ENCODE data around the gene SLC25A2.
"Not testable (repeated sequence)": the region's sequence is repeated elsewhere in the genome, so short reads cannot be mapped to it uniquely, and the experiment has no call there.

The SLC25A2 gene

GRCh38 chr5:141303756-141304155 is at the start of gene SLC25A2:
Gene SLC25A2 (minus strand): TSS chr5:141304049. CDS start chr5:141303865, 184 bp downstream.
- DNase-seq (ENCODE audit: low read depth, low spot score): no peak

- DNase-seq (ENCODE audit: low read depth, low spot score): no peak
Measured at GRCh38 chr5:141351591-141351990, 47.7 kb upstream of the SLC25A2 start.

- DNase-seq (ENCODE audit: low read depth, low spot score): no peak
Measured at GRCh38 chr5:141349917-141350619, 46.2 kb upstream of the SLC25A2 start, which contains the start of gene PCDHGB1. Gene PCDHGB1 (plus strand): TSS chr5:141350099. CDS start chr5:141350261, 162 bp downstream.

GRCh38 chr5:141346017-141346416 is 42.2 kb upstream of the SLC25A2 start:
- not testable (repeated sequence) for DNase-seq (ENCODE audit: low read depth, low spot score)

- DNase-seq (ENCODE audit: low read depth, low spot score): no peak
Measured at GRCh38 chr5:141345327-141345726, 41.5 kb upstream of the SLC25A2 start.

- DNase-seq (ENCODE audit: low read depth, low spot score): no peak
Measured at GRCh38 chr5:141343953-141344463, 40.2 kb upstream of the SLC25A2 start.

GRCh38 chr5:141343242-141343952 is 39.5 kb upstream of the SLC25A2 start, which contains the start of gene PCDHGA3:
Gene PCDHGA3 (plus strand): TSS chr5:141343829. CDS start chr5:141344034, 205 bp downstream.
- no peak for DNase-seq (ENCODE audit: low read depth, low spot score)

GRCh38 chr5:141342773-141343172 is 38.9 kb upstream of the SLC25A2 start:
- DNase-seq (ENCODE audit: low read depth, low spot score): no peak

- not testable (repeated sequence) for DNase-seq (ENCODE audit: low read depth, low spot score)
Measured at GRCh38 chr5:141340781-141341354, 37.0 kb upstream of the SLC25A2 start.

GRCh38 chr5:141338538-141339306 is 34.9 kb upstream of the SLC25A2 start, which contains the start of gene PCDHGA2:
Gene PCDHGA2 (plus strand): TSS chr5:141338760.
- no peak for DNase-seq (ENCODE audit: low read depth, low spot score)

- not testable (repeated sequence) for DNase-seq (ENCODE audit: low read depth, low spot score)
Measured at GRCh38 chr5:141332571-141332970, 28.7 kb upstream of the SLC25A2 start.

GRCh38 chr5:141330299-141331080 is 26.6 kb upstream of the SLC25A2 start, which contains the start of gene PCDHGA1:
Gene PCDHGA1 (plus strand): TSS chr5:141330514.
- no peak for DNase-seq (ENCODE audit: low read depth, low spot score)

- DNase-seq (ENCODE audit: low read depth, low spot score): no peak
Measured at GRCh38 chr5:141328231-141328630, 24.4 kb upstream of the SLC25A2 start.

GRCh38 chr5:141326088-141326854 is 22.4 kb upstream of the SLC25A2 start:
- DNase-seq (ENCODE audit: low read depth, low spot score): no peak

- no peak for DNase-seq (ENCODE audit: low read depth, low spot score)
Measured at GRCh38 chr5:141322261-141322660, 18.4 kb upstream of the SLC25A2 start.

GRCh38 chr5:141320225-141321169 is 16.6 kb upstream of the SLC25A2 start, which contains the start of gene TAF7:
Gene TAF7 (minus strand): TSS chr5:141320784. CDS start chr5:141320044, 740 bp downstream.
- peak; percentile 83 for DNase-seq (ENCODE audit: low read depth, low spot score)

GRCh38 chr5:141319699-141320098 is 15.8 kb upstream of the SLC25A2 start:
- DNase-seq (ENCODE audit: low read depth, low spot score): no peak

GRCh38 chr5:141319202-141319601 is 15.4 kb upstream of the SLC25A2 start:
- DNase-seq (ENCODE audit: low read depth, low spot score): no peak
